ENCODE data around the gene GLMP. TPM values are rescaled to one million over a fixed set of nuclear protein-coding genes. Genes with fewer than 3 reads are reported as not detected.
A peak's percentile ranks its signal among the peaks of the same experiment; 100 is the strongest.

The GLMP gene
- total RNA-seq, 1 donor from 2014 or later: 20.4 TPM

DNA sequence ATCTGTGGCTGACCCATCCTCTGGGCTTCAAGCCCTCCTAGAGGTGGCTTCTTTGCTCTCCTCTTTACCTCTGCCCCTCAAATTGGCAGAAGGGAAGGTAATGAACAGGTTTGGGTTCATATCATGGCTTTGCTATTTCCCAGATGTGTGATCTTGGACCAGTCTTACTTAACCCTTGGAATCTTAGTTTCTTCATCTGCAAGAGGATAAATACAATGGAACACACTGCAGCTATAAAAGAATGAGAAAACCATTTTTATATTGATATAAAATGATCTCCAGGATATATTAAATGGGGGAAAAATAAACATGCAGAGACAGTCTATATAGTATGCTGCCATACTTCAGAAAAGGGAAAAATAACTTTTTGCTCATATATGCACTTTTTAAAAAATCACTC is 5.6 kb downstream of the GLMP start:
- Histone ChIP-seq H3K9me3 (ENCODE audit: control insufficient read depth in 3 of 3, low read length in 3 of 3) (no peaks in the 10 kb centered on the region), H3K36me3 (ENCODE audit: control insufficient read depth in 3 of 3, insufficient read depth in 3 of 3, low read length in 3 of 3) (peaks cover 10 to 17% (median 13%) of the 10 kb centered on the region in 3 donors), H3K4me3 (ENCODE audit: low read length in 3 of 3) (no peak overlapping the region), H3K27me3 (ENCODE audit: control insufficient read depth in 3 of 3, insufficient read depth in 3 of 3, low read length in 3 of 3) (no peaks in the 10 kb centered on the region), H3K27ac (ENCODE audit: low read depth, low read length) (no peak overlapping the region), H3K9ac (ENCODE audit: low read depth in 1 of 3, low read length in 3 of 3) (no peak overlapping the region), H3K4me1 (ENCODE audit: control insufficient read depth in 3 of 3, insufficient read depth in 3 of 3, low read length in 3 of 3) (peaks cover 11 to 18% (median 12%) of the 10 kb centered on the region in 3 donors)

DNA sequence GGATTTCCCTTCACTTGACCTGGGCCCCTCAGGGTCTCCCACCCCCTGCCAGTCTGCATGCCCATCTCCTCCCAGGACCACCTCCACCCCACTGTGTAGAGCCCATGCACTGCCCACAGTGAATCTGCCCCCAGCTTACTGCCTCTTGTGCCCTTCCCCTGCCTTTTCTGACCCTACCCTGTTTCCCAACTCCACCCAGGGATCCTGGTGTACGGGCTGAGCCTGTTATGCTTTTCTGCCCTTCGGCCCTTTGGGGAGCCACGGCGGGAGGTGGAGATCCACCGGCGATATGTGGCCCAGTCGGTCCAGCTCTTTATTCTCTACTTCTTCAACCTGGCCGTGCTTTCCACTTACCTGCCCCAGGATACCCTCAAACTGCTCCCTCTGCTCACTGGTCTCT is 9.4 kb downstream of the GLMP start:
- Histone ChIP-seq H3K36me3 (ENCODE audit: control insufficient read depth in 3 of 3, insufficient read depth in 3 of 3, low read length in 3 of 3) (peaks cover 6 to 10% (median 6%) of the 10 kb centered on the region in 3 donors), H3K27me3 (ENCODE audit: control insufficient read depth in 3 of 3, insufficient read depth in 3 of 3, low read length in 3 of 3) (no peaks in the 10 kb centered on the region), H3K4me3 (ENCODE audit: low read length in 3 of 3) (no peak overlapping the region), H3K9ac (ENCODE audit: low read depth in 1 of 3, low read length in 3 of 3) (no peak overlapping the region), H3K9me3 (ENCODE audit: control insufficient read depth in 3 of 3, low read length in 3 of 3) (no peaks in the 10 kb centered on the region), H3K27ac (ENCODE audit: low read depth, low read length) (no peak overlapping the region), H3K4me1 (ENCODE audit: control insufficient read depth in 3 of 3, insufficient read depth in 3 of 3, low read length in 3 of 3) (peaks cover 13 to 29% (median 23%) of the 10 kb centered on the region in 3 donors)

DNA sequence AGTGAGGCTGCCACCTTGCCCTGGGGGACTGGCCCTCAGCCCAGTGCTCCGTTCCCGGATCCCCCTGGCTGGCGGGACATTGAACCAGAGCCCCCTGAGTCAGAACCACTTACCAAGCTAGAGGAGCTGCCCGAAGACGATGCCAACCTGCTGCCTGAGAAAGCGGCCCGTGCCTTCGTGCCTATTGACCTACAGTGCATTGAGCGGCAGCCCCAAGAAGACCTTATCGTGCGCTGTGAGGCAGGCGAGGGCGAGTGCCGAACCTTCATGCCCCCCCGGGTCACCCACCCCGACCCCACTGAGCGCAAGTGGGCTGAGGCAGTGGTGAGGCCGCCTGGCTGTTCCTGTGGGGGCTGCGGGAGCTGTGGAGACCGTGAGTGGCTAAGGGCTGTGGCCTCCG is 10.0 kb downstream of the GLMP start:
- H3K4me1 ChIP-seq (ENCODE audit: control insufficient read depth in 3 of 3, insufficient read depth in 3 of 3, low read length in 3 of 3): peaks cover 19 to 34% (median 28%) of the 10 kb centered on the region in 3 donors
- H3K4me3 ChIP-seq (ENCODE audit: low read length in 3 of 3): no peak overlapping the region
- H3K27ac ChIP-seq (ENCODE audit: low read depth, low read length): no peak overlapping the region
- peaks cover 6 to 10% (median 6%) of the 10 kb centered on the region in 3 donors for H3K36me3 ChIP-seq (ENCODE audit: control insufficient read depth in 3 of 3, insufficient read depth in 3 of 3, low read length in 3 of 3)
- no peaks in the 10 kb centered on the region for H3K27me3 ChIP-seq (ENCODE audit: control insufficient read depth in 3 of 3, insufficient read depth in 3 of 3, low read length in 3 of 3)
- H3K9me3 ChIP-seq (ENCODE audit: control insufficient read depth in 3 of 3, low read length in 3 of 3): no peaks in the 10 kb centered on the region
- no peak overlapping the region for H3K9ac ChIP-seq (ENCODE audit: low read depth in 1 of 3, low read length in 3 of 3)

DNA sequence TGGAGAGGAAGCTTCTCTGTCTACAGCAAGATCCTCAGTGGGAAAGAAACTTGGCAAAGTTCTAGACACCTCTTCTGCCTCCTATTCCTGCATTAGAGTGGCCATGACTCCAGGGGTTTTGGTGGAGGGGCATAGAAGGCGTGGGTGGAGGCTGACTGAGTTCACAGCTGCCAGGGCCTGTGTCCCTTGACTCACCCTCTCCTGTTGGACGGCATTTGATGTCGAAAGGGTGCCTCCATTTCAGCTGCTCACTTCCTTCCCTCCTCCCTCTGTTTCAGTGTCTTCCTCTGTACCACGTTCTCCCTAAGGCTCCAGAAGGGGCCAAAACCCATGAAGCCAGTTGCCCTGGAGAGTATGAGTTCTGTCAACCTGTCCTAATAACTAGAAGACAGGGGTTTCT is 10.7 kb downstream of the GLMP start:
- Histone ChIP-seq H3K27ac (ENCODE audit: low read depth, low read length) (no peak overlapping the region), H3K36me3 (ENCODE audit: control insufficient read depth in 3 of 3, insufficient read depth in 3 of 3, low read length in 3 of 3) (peaks cover 6 to 10% (median 6%) of the 10 kb centered on the region in 3 donors), H3K9me3 (ENCODE audit: control insufficient read depth in 3 of 3, low read length in 3 of 3) (no peaks in the 10 kb centered on the region), H3K9ac (ENCODE audit: low read depth in 1 of 3, low read length in 3 of 3) (no peak overlapping the region), H3K4me1 (ENCODE audit: control insufficient read depth in 3 of 3, insufficient read depth in 3 of 3, low read length in 3 of 3) (peaks cover 26 to 41% (median 33%) of the 10 kb centered on the region in 3 donors), H3K27me3 (ENCODE audit: control insufficient read depth in 3 of 3, insufficient read depth in 3 of 3, low read length in 3 of 3) (no peaks in the 10 kb centered on the region), H3K4me3 (ENCODE audit: low read length in 3 of 3) (no peak overlapping the region)

DNA sequence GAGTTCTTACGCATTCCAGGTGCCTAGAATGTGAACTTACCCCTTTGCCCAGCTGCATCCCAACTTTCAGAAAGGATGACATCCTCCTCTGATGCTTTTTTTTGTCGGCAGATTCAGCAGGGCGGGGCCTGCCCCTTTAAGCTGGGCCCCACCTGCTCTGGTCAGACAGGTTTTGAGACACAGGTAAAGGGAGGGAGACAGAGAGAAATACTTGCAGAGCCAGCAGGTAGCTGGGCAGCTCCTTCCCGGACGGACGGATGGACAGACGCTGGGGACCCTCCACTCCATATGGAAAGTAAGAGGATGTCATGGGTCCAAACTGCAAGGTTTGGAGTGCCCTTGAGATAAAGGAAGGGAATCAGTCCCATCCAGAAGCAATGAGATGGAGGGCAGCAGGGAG is 11.4 kb downstream of the GLMP start, which contains the start of gene TMEM79:
Gene TMEM79 (plus strand): TSS at position 214 of the 400 bp plus-strand sequence. CDS start 902 bp downstream, outside the sequence.
- Histone ChIP-seq H3K36me3 (ENCODE audit: control insufficient read depth in 3 of 3, insufficient read depth in 3 of 3, low read length in 3 of 3) (peaks cover 6 to 10% (median 7%) of the 10 kb centered on the region in 3 donors), H3K9ac (ENCODE audit: low read depth in 1 of 3, low read length in 3 of 3) (peak within 1 kb of the TSS; percentile 86 to 94 (median 94)), H3K4me1 (ENCODE audit: control insufficient read depth in 3 of 3, insufficient read depth in 3 of 3, low read length in 3 of 3) (peaks cover 29 to 43% (median 33%) of the 10 kb centered on the region in 3 donors), H3K4me3 (ENCODE audit: low read length in 3 of 3) (peak within 1 kb of the TSS; percentile 87 to 94 (median 93)), H3K9me3 (ENCODE audit: control insufficient read depth in 3 of 3, low read length in 3 of 3) (no peaks in the 10 kb centered on the region), H3K27ac (ENCODE audit: low read depth, low read length) (peak within 1 kb of the TSS; percentile 92), H3K27me3 (ENCODE audit: control insufficient read depth in 3 of 3, insufficient read depth in 3 of 3, low read length in 3 of 3) (no peaks in the 10 kb centered on the region)

DNA sequence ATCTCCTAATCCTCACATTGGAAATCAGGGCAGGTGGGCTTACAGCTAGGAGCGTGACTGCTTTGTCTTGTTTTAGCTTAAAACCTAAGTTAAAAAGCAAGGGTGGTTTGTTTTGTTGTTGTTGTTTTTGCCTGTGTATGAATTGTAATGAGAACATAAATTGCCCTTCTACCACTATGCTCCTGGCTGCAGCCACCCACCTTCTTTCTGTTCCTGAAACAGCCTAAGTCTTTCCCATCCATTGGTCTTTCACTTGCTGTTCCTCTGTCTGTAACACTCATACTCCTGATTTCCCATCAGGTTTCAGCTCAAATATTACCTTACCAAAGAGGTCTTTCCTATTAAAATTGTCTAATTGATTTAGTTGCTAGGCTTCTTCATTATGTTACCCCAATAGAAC is 12.0 kb downstream of the GLMP start:
- Histone ChIP-seq H3K4me1 (ENCODE audit: control insufficient read depth in 3 of 3, insufficient read depth in 3 of 3, low read length in 3 of 3) (peaks cover 29 to 43% (median 33%) of the 10 kb centered on the region in 3 donors), H3K9me3 (ENCODE audit: control insufficient read depth in 3 of 3, low read length in 3 of 3) (no peaks in the 10 kb centered on the region), H3K4me3 (ENCODE audit: low read length in 3 of 3) (peak overlapping the region; percentile 87 to 94 (median 93)), H3K36me3 (ENCODE audit: control insufficient read depth in 3 of 3, insufficient read depth in 3 of 3, low read length in 3 of 3) (peaks cover 11 to 14% (median 11%) of the 10 kb centered on the region in 3 donors), H3K27me3 (ENCODE audit: control insufficient read depth in 3 of 3, insufficient read depth in 3 of 3, low read length in 3 of 3) (no peaks in the 10 kb centered on the region), H3K27ac (ENCODE audit: low read depth, low read length) (peak overlapping the region; percentile 92), H3K9ac (ENCODE audit: low read depth in 1 of 3, low read length in 3 of 3) (peak overlapping the region; percentile 86 to 94 (median 94))

DNA sequence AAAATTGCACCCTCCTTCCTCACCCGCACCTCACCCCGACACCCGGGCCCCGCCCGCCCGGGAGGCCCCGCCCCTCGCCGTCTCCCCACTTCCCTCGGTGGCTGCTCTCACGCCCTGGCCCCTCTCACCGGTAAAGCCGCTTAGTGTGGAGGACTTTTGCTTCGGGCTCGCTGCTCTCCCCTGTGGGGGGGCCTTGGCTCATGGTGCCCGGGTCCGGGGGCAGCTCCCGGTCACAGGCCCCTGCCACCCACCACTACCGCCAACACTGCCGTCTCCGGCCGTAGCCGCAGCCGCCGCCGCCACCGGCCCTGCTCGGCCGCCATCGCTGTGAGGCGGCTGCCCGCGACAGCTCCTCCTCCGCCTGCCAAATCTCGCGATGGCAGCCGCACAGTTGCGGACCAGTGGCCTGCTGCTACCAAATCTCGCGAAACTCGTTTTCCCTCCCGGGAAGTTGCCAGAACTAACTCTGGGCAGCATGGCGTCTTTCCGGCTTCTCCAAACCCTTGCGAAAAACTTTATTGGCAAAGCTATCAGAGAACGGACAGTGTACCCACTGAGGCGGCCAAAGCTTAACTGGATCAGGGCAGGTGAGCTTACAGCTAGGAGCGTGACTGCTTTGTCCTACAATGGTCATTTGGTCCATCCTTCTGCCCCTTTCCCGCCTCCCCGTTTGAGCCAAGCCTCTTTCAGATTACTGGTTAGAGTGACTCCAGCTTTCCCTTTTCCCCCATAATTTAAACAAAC is 12.8 kb downstream of the GLMP start, which contains the start of gene SMG5:
Gene SMG5 (minus strand): TSS at position 347 of the 744 bp plus-strand sequence. CDS start 145 bp downstream, at position 202.
- Histone ChIP-seq H3K9me3 (ENCODE audit: control insufficient read depth in 3 of 3, low read length in 3 of 3) (no peaks in the 10 kb centered on the region), H3K4me1 (ENCODE audit: control insufficient read depth in 3 of 3, insufficient read depth in 3 of 3, low read length in 3 of 3) (peaks cover 29 to 43% (median 33%) of the 10 kb centered on the region in 3 donors), H3K9ac (ENCODE audit: low read depth in 1 of 3, low read length in 3 of 3) (peak within 1 kb of the TSS; percentile 88 to 94 (median 94)), H3K27ac (ENCODE audit: low read depth, low read length) (peak within 1 kb of the TSS; percentile 92), H3K27me3 (ENCODE audit: control insufficient read depth in 3 of 3, insufficient read depth in 3 of 3, low read length in 3 of 3) (no peaks in the 10 kb centered on the region), H3K4me3 (ENCODE audit: low read length in 3 of 3) (peak within 1 kb of the TSS; percentile 87 to 94 (median 93)), H3K36me3 (ENCODE audit: control insufficient read depth in 3 of 3, insufficient read depth in 3 of 3, low read length in 3 of 3) (peaks cover 18 to 22% (median 19%) of the 10 kb centered on the region in 3 donors)

DNA sequence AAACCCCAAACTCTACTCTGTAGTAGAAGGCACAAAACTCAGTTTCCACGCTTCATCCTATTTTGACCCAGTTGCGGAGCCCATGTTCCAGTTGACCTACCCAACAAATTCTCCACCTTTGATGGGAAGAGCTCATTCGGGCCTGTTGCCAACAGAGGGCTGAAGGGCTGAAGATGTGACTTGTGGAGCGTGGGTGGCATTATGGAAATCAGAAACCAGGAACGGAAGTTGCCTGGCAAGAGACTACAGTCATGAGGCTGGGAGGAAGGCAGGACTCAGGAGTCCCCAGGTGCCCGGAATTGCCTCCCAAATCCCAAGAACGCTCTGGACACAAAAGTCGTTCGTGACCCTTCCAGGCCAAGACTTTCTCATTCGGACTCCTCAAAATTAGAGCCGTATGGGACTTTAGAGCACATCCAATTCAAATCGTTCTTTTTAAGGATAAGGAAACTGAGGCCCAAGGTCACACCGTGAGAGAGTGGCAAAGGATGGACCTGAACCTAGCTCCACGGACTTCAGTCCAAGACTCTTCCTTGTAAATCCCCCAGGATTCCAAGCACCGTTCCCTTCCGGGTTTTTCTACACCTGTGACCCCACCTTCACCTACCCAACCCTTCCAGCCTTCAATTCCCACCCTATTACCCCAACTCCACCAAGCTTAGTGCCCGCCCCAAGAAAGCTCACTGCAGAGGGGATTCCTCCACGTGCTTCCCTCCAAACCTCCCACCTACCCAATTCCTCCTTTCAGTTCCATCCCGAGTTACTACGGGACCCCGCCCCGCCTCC is 13.6 kb downstream of the GLMP start:
- H3K9me3 ChIP-seq (ENCODE audit: control insufficient read depth in 3 of 3, low read length in 3 of 3): no peaks in the 10 kb centered on the region
- H3K27ac ChIP-seq (ENCODE audit: low read depth, low read length): peak overlapping the region; percentile 92
- no peaks in the 10 kb centered on the region for H3K27me3 ChIP-seq (ENCODE audit: control insufficient read depth in 3 of 3, insufficient read depth in 3 of 3, low read length in 3 of 3)
- peak overlapping the region; percentile 88 to 94 (median 94) for H3K9ac ChIP-seq (ENCODE audit: low read depth in 1 of 3, low read length in 3 of 3)
- peak overlapping the region; percentile 87 to 94 (median 93) for H3K4me3 ChIP-seq (ENCODE audit: low read length in 3 of 3)
- peaks cover 29 to 43% (median 33%) of the 10 kb centered on the region in 3 donors for H3K4me1 ChIP-seq (ENCODE audit: control insufficient read depth in 3 of 3, insufficient read depth in 3 of 3, low read length in 3 of 3)
- peaks cover 24 to 26% (median 25%) of the 10 kb centered on the region in 3 donors for H3K36me3 ChIP-seq (ENCODE audit: control insufficient read depth in 3 of 3, insufficient read depth in 3 of 3, low read length in 3 of 3)

DNA sequence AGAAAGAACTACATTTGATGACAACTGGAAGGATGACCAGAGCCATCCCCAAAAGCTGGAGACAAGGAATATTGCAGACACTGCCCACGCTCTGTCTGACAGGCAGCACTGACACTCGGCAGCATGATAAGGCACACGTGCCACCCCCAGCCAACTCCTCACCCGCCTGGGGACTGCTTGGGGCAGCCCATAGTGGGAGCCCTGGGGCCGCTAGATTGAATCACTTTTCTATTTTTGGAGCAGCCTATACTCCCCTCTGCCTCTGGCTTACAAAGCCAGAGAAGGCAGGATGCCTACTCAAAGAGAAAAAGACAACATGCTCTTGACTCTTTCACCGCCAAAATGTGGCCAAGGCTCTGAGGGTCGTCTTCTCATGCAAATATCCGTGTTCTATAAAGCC is 14.2 kb downstream of the GLMP start:
- peaks cover 29 to 43% (median 33%) of the 10 kb centered on the region in 3 donors for H3K4me1 ChIP-seq (ENCODE audit: control insufficient read depth in 3 of 3, insufficient read depth in 3 of 3, low read length in 3 of 3)

More for the DNA sequence above, 14.2 kb downstream of the GLMP start:
- Histone ChIP-seq H3K4me3 (ENCODE audit: low read length in 3 of 3) (peak overlapping the region; percentile 87 to 94 (median 93)), H3K27ac (ENCODE audit: low read depth, low read length) (peak overlapping the region; percentile 92), H3K36me3 (ENCODE audit: control insufficient read depth in 3 of 3, insufficient read depth in 3 of 3, low read length in 3 of 3) (peaks cover 27 to 30% (median 30%) of the 10 kb centered on the region in 3 donors), H3K9ac (ENCODE audit: low read depth in 1 of 3, low read length in 3 of 3) (peak overlapping the region; percentile 88 to 94 (median 94)), H3K9me3 (ENCODE audit: control insufficient read depth in 3 of 3, low read length in 3 of 3) (no peaks in the 10 kb centered on the region), H3K27me3 (ENCODE audit: control insufficient read depth in 3 of 3, insufficient read depth in 3 of 3, low read length in 3 of 3) (no peaks in the 10 kb centered on the region)

All from skeletal muscle tissue (tissue), 4 donors.